ENCODE data around the gene GIPC2.
"Not testable (repeated sequence)": the region's sequence is repeated elsewhere in the genome, so short reads cannot be mapped to it uniquely, and the experiment has no call there.

GIPC2 gene, protein sequence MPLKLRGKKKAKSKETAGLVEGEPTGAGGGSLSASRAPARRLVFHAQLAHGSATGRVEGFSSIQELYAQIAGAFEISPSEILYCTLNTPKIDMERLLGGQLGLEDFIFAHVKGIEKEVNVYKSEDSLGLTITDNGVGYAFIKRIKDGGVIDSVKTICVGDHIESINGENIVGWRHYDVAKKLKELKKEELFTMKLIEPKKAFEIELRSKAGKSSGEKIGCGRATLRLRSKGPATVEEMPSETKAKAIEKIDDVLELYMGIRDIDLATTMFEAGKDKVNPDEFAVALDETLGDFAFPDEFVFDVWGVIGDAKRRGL

DNA sequence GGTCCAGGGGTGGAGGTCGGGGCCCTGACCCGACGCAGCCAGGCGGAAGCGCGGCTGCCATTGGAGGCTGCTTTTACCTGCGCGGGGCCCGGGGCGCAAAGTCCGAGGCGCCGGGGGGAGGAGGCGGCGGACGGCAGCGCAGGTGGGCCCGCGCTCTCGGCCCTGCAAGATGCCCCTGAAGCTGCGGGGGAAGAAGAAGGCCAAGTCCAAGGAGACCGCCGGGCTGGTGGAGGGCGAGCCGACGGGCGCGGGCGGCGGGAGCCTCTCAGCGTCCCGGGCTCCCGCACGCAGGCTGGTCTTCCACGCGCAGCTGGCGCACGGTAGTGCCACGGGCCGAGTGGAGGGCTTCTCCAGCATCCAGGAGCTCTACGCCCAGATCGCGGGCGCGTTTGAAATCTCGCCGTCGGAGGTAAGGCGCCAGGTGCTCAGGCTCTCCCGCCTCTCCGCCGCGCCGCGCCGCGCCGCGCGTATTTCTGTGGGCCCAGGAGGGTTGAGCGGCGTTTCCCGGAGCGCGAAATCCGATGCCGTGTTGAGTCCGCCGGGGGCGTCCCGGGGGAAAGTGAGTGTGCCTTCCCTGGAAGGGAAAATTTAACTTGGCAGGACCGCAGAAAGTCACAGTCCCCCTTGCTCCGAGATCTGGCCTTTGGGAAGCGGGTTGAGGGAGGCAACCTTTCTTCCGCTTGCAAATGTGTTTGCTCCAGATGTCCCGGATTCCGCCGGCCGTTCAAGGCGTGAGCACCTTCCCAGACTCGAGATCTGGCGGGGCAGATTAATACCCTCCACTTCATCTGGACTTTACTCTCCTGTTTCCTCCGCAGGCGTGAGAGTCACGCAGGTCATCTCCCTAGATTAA, at the start of gene GIPC2:
GIPC2 (plus strand) TSS at position 41 of the 853 bp plus-strand sequence; CDS start at position 170, 129 bp downstream.
- FAIRE-seq: no peak

DNA sequence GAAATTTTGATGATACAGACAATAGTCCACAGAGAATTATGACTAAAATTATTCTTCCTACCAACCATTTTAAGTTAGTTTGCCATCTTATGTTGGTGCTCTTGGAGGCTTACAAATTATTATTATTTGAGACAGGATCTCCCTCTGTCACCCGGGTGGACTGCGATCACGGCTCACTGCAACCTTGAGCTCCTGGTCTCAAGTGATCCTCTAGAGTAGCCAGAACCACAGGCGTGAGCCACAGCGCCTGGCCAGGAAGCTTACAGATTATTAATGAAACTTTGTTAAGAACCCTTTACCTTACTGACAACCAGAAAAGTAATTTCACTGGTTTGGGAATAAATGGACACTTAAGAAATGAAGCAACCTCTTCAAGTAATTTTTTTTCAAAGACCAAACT, 49.0 kb upstream of the GIPC2 start:
- FAIRE-seq: no peak

DNA sequence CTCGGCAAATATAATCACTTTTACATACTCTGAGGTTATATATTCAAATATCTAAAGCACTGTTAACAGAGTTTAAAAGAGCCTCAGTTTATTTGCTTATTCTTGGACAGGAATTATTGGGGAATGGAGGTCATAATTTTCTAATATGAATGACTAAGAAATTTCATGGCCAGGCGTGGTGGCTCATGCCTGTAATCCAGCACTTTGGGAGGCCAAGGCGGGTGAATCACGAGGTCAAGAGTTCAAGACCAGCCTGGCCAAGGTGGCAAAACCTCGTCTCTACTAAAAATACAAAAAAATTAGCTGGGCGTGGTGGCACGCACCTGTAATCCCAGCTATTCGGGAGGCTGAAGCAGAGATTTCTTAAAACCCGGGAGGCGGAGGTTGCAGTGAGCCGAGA, 45.2 kb upstream of the GIPC2 start:
- FAIRE-seq: not testable (repeated sequence)

DNA sequence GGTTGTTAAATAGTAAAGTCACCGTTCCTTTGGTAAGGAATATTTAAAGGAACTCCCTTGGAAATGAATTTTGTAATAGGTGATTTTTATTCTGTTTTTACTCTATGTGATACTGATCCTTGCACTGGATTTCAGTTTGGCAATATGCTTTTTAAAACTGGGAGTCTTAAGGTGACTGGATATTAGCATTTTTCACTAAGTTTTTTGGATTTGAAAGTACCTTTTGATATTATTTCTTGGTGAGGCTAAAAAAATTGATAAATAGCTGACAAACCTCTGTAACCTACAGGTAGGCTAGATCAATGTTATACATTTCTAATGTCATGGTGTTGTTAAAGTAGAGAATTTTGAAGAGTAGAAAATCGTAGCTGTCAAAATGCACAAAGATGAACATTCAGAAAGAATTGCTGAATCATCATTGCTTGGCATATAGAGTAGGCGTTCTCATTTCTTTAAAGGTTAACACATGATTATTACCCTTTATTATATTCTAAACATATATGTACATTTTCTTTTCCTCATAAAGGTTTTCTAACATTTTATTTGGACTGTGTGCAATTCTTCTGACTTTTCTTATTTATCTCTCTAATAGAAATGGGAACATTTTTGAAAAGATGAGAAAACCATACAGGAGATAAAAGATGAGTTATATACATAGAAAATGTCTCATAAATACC, 42.6 kb upstream of the GIPC2 start:
- peak; percentile 49 for FAIRE-seq

DNA sequence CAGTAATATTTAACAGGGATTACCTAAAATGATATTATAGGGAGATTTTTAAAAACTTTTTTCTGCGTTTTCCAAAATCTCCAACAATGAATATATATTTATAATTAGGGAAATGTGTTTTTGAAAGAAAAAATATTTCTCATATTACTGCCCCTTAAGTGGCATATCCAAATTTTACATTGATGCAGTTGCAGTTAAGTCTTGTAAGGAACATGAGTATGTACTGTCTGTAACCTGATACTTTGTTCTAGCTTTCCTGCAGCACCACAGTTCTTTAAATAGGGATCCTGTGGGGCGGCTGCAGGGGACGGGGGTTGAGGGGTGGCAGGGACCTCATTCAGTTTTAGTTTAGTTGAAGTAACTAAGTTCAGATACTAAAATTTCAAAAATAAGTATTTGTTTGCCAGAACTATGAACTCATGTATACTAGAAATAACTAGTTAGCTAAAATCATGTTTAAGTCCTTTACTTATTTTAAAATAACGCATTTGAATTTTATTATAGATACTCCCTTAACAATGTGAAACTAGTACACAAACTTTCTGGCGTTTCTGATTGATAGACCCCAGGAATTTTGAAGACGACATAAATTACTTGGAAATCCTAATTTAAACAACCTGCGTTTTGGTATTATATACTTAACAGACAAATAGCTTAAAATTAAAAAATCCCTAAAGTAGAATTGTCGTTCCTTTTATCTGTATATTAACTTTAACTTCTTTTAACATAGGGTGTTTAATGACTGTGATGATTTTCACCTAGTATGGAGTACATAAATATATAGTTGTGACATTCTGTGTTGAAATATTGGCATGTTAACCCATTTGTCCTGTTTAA, 41.7 kb upstream of the GIPC2 start:
- FAIRE-seq: no peak

DNA sequence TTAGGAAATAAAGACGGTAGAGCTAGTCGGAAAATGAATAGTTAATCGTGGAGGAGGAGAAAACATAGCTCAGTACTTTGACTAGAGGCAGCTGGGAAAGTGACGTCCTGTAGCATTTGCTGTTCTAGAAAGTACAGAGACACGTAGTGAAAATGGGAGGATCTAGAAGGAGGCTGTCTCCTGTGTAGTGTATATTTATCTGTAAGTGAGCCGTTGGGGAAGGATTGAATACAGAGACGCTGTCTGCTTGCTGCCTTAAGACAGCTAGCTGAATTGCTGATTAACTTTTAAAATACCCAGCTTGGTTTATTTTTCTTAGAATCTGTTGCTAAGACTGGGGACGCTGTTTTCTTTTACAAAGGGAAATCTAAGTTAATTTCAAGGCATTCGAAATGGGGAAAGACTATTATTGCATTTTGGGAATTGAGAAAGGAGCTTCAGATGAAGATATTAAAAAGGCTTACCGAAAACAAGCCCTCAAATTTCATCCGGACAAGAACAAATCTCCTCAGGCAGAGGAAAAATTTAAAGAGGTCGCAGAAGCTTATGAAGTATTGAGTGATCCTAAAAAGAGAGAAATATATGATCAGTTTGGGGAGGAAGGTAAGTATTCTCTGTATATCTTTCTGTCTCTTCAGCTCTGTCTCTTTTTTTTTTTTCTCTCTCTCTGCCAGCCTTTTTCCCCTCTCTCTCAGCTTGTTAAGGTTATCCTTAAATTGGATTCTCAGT, 40.9 kb upstream of the GIPC2 start, which contains the start of gene DNAJB4:
DNAJB4 (plus strand) TSS at position 221 of the 729 bp plus-strand sequence; CDS start at position 393, 172 bp downstream.
- peak; percentile 96 for FAIRE-seq

DNA sequence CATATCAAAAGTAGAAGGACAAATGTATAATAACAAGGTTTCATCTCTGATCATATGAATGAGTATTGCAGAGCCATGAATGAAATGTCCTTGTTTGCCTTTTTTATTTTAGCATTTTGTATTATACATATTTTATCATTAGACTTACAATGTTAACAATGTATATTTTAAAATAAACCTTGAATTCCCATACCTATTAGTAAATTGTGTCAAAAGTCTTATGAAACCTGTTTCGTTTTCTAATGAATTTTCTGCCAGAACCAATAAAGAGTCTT, 40.4 kb upstream of the GIPC2 start:
- no peak for FAIRE-seq

DNA sequence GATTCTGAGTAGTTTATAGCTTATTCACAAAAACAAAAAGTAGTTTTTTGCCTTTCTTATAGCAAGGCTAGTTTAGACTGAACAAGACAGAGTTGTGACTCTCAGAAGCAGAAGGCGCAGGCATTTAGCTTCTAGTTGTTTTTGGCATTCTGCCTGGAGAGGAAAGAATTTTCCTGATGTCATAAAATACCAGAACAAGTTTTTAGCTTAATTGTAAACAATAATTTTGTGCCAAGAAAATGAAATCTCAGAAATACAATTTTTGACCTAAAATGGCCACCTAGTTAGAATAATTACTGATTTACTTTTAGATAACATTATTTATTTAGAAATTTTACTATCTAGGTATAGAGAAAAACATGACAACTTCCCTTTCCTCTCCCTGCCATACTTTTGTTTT, 40.0 kb upstream of the GIPC2 start:
- FAIRE-seq: peak; percentile 86

DNA sequence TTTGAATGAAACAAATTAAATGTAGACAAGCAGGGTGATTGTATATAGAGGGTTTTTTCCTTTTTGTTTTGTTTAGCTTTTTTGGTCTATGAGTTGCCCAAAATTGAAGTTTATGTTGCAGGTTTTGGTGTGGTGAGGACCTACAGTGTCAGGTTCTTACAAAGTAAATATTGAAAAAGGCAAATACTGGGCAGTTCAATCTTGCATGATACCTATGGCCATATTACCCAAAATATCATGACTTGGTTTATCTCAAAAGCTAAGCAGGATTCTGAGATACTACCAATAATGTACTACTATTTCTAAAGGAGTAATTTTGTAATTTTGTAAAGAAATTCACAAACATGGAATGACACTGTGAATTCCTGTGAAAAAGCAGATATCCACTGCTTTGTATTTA, 39.2 kb upstream of the GIPC2 start:
- FAIRE-seq: no peak

DNA sequence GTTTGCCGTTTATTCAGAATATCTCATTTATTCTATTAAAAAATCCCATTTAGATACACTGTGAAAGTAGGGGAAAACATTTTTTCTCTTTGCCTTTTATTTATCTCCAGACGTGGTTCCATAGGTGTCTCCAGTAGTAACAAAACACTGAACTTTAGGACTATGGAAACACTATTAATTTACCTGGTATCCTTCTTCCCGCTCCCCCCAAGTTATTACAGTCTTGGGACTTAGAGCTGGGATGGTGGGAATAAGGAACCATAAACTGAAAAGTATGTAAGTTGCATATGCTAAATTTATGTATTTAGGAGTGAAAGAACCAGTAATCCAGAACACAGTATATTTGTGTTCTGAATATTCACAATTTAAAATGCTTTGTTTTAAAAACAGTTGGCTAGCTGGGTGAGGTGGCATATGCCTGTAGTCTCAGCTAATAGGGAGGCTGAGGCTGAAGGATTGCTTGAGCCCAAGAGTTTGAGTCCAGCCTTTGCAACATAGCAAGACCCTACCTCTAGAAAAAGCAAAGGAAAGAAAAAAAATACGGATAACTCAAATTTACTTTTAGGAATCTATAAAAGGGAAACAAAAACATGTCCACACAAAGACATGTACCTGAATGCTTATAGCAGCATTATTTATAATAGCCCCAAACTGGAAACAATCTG, 38.0 kb upstream of the GIPC2 start:
- FAIRE-seq: no peak

DNA sequence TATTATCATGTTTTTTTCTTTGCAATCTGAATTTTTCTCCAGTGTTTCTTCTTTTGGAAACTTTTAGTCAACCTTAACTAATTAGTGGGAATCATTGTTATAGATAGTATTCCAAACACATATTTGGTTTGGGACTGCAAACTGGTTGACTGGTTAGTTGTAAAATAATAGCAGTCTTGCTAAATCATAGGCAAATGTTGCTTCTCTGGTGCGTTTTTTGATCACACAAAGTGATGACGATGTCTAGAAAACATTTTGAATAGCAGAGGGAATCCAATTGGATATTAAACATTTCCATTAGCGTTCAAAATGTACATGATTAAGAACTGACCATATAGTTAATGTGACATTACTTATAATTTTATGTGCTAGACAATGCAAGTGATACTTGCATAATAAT, 36.5 kb upstream of the GIPC2 start:
- FAIRE-seq: no peak

DNA sequence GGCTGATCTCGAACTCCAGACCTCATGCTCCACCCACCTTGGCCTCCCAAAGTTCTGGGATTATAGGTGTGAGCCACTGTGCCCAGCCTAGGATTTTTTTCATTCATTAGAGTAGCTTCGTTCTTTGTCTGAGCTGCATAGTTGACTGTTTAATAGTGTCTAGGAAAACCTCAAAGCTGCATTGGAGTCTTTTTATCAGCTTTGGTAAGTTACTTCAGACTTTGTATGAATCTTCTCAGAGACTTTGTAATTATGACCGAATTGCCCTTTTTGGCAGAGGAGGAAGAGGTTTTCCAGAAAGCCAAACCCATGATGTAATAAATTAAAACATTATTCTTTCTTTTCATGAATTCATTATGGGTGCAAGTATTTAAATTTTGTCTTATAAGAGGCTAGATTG, 35.9 kb upstream of the GIPC2 start:
- no peak for FAIRE-seq

DNA sequence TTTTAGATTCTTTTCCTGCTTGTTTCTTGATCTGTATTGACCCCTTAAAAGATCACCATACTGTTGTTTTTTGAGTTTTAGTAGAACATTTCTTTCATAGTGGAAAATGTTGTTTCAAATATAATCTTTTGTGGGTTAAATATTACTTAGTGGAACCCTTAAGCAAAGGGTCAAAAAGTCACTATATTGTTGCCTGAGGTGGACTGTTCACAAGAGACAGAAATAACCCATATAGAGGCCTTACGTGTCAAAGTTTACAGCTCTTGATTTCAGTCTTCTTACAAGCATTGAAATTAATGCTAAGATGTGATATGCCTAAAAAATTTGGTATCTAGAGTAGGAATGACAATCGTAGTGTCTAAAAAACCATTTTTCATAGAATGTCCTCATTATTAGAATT, 34.7 kb upstream of the GIPC2 start:
- FAIRE-seq: no peak

DNA sequence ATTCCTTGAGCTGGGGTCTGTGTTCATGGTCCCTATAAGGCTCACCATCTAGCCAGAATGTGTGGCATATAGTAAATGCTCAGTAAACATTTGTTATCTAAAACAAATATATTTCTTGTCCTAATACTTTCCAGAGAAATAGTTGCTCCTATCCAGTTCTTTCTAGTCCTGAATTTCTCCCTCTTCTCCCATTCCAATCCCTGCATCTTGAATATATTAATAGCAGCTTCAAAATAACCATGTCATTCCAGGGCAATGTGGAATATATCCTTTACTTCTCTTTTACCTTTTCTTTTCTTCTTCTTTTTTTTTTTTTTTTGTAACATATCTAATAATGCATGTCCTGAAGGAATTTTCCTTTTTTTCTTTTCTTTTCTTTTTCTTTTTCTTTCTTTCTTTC, 30.6 kb upstream of the GIPC2 start:
- FAIRE-seq: no peak

DNA sequence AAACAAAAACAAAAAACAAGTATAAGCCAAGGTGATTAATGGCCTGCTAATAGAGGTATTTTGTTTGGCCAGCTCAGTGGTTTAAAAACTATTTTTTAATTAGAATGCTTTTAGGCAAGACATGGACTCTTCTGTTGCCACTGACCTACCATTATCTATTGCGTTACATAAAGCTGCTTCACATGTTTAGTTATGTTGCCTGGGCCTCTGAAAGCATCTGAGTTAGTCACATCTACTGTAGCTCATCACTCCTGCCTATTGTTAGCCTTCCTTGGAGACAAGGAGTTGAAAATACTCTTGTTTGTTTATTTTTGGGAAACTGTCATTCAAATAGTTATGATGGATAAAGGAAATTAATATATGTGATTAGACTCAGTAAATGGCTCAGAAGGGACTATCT, 26.7 kb upstream of the GIPC2 start:
- no peak for FAIRE-seq

DNA sequence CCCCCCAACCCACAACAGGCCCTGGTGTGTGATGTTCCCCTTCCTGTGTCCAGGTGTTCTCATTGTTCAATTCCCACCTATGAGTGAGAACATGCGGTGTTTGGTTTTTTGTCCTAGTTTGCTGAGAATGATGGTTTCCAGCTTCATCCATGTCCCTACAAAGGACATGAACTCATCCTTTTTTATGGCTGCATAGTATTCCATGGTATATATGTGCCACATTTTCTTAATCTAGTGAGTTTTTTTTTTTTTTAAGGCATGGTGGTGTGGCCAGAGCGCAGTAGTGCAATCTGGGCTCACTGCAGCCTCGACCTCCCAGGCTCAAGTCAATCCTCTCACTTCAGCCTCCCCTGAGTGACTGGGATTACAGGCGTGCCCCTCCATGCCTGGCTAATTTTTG, 24.6 kb upstream of the GIPC2 start:
- not testable (repeated sequence) for FAIRE-seq

DNA sequence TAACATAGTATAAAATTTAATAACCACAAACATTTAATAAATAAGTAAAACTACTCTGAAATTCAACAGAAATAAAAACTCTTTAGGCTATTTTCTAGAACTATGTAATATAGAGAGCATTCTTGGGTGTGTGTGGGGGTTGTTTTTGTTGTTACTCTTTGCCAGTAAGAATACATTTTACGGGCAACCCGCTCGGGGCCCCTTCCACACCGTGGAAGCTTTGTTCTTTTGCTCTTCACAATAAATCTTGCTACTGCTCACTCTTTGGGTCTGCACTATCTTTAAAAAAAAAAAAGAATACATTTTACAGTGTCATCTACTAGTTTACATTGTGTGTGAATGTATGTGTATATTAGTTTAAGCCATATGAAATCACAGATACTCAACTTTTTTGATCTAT, 16.0 kb upstream of the GIPC2 start:
- peak; percentile 27 for FAIRE-seq

DNA sequence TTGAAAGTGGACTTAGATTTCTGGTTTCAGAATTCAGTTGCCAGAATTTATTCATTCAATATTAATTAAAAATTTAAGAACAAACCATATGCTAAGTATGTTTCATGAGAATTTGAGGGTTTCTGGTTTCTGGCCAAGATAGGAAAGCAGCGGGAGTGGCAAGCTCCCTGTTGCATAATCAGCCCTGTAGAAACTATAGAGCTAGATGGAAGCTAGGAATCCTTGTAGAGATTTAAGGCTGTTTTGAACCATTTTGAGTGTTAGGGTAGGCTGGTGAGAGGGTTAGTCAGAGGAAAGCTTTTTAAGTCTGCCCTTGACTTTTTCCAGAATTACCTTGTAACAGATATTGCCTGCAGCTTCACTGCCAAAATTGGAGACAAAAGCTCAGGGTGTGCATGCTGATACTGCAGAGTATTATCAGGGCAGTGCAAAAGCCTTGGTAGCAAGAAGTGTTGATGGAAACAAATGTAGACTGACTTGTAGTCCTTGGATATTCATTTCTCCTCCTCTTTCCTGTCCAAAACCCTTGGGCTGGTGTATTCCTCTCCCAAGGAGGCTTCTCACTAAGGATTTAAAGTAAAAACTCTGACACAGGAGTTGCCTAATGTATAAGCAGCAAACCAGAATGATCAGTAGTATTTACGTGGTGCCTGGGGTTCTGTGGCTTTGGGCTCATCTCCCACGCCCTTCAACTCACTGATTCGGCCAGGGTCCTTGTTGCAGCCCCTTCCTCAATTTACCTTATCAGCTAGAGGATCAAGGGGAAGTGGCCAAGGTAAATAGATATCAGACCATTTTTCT, 12.6 kb upstream of the GIPC2 start:
- no peak for FAIRE-seq

DNA sequence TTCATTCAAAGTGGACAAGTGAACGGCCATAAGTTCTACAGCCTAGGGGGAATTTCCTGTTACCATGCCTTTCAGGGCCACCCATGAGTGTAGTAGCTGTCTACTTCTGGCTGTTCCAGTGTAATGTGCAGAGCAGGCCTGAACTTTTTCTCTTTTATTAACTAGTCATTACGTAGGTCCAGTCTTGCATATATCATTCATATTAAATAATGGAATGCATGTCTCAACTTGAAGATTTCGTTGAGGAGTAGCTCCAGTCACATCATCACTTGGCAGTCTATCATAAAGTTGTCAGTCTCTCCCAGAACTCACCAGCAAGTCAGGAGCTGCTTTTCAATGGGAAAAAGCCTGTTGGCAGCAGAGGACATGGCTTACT, 12.0 kb upstream of the GIPC2 start:
- no peak for FAIRE-seq

DNA sequence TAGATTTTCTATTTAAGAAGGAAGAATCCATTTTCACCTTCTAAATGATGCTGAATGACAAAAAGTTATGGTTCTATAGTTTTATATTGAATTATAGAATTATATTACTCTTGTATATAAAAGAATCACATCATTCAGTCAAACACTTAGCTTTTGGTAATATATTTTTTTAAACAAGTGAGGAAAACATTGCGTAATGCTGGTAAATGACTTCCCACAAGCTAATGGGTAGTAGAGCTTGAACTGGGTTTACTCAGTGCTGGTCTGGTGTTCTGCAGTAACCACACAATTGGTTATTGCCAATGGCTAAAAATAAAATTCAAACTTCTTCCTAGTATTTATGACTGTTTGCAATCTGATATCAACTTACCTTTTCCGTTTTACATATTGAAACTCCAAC, 10.6 kb upstream of the GIPC2 start:
- FAIRE-seq: no peak

DNA sequence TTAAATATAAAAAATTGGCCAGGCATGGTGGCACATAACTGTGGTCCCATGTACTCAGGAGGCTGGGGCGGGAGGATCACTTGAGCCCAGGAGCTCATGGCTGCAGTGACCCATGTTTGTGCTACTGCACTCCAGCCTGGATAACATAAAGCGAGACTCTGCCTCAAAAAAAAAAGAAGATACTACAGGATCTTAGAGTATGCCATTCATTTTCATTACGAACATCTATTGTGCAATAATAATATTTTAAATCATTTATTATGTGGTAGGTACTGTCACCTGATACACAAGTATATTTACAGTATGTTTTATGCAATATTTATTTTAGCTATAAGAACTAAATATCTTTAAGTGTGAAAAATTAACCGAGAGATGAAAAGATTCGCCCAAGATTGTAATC, 9.3 kb upstream of the GIPC2 start:
- FAIRE-seq: no peak

Measured in islet of Langerhans (tissue), 1 donor.